ENCODE measurements around the gene PKP4. TPM values are rescaled to one million over a fixed set of nuclear protein-coding genes. Genes with fewer than 3 reads are reported as not detected.

PKP4 gene
- total RNA-seq, 1 experiment from 2014 or later, result 52.0 TPM

DNA sequence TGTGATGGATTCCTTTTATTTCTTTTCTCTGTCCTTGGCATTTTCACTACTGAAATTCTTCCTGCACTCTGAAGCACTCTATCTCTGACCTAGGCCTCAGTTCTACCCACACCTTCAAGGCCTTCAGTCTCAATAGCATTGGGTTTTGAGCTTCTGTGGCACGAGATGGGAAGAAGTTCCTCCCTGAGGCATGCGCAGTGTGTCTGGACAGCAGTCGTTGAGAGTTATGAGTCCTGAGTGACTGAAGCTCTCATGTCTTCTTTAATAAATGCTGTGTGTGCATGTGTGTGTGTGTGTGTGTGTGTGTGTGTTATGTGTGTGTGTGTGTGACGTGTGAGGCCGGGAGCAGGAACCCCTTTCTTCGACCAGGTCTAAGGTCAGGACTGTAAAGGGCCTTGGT, 242.6 kb downstream of the PKP4 start:
- Histone ChIP-seq H3K4me1 (ENCODE audit: insufficient read depth, low read length) (no peaks in the 10 kb centered on the region), H3K9me3 (ENCODE audit: control insufficient read depth, low read depth, low read length) (no peaks in the 10 kb centered on the region), H3K79me2 (ENCODE audit: insufficient read depth, low read length) (no peaks in the 10 kb centered on the region), H4K8ac (replicated peaks; ENCODE audit: insufficient read length, low read depth, low read length) (no peak overlapping the region), H3K56ac (ENCODE audit: insufficient read length, low read depth, low read length) (no peak overlapping the region), H3T11ph (ENCODE audit: low read length) (no peak overlapping the region), H3K23ac (ENCODE audit: insufficient read length, low read depth, low read length) (no peak overlapping the region), H4K91ac (ENCODE audit: insufficient read length, low read depth, low read length) (no peak overlapping the region), H3K27me3 (ENCODE audit: insufficient read depth, low read length) (no peaks in the 10 kb centered on the region), H3K23me2 (ENCODE audit: insufficient read length, low read depth, low read length, poor library complexity, severe bottlenecking) (no peaks in the 10 kb centered on the region), H3K18ac (ENCODE audit: insufficient read length, low read depth, low read length) (no peak overlapping the region), H3K14ac (ENCODE audit: insufficient read depth, low read length) (no peak overlapping the region), H4K5ac (ENCODE audit: insufficient read length, low read depth, low read length) (no peak overlapping the region), H3K79me1 (ENCODE audit: insufficient read depth, low read depth, low read length, poor library complexity, severe bottlenecking) (no peaks in the 10 kb centered on the region), H2AFZ (ENCODE audit: low read length) (no peak overlapping the region), H2AK5ac (ENCODE audit: insufficient read length, low read length) (no peak overlapping the region), H2BK12ac (ENCODE audit: insufficient read length, low read depth, low read length) (no peak overlapping the region), H4K20me1 (ENCODE audit: control insufficient read depth, insufficient read depth, insufficient read length) (no peaks in the 10 kb centered on the region), H2BK120ac (ENCODE audit: low read depth, low read length, poor library complexity, severe bottlenecking) (no peak overlapping the region), H2BK20ac (ENCODE audit: low read depth, low read length, poor library complexity, severe bottlenecking) (no peak overlapping the region), H2BK15ac (ENCODE audit: low read depth, low read length) (no peak overlapping the region), H3K9ac (ENCODE audit: extremely low read depth, insufficient read length, low read length) (no peak overlapping the region), H3K4ac (ENCODE audit: low read depth, low read length) (no peak overlapping the region), H3K27ac (ENCODE audit: insufficient read length, low read depth, low read length) (no peak overlapping the region), H2BK5ac (ENCODE audit: insufficient read length, low read length) (no peak overlapping the region), H3K4me2 (ENCODE audit: insufficient read depth, insufficient read length, low read length) (no peak overlapping the region)
- no CpG with 5 or more reads among the region's 6 CpGs for WGBS (ENCODE audit: extremely low coverage, insufficient read length, low lambda C conversion rate)
- Mint-ChIP-seq H3K27ac (no peak overlapping the region), H3K4me3 (no peak overlapping the region), H3K36me3 (ENCODE audit: insufficient read depth in 1 of 3, low read depth in 3 of 3) (peaks cover 0 to 8% (median 5%) of the 10 kb centered on the region in 3 experiments; a peak in 5 of 7 replicates), H3K9me3 (peaks cover 14 to 16% of the 10 kb centered on the region in 2 experiments), H3K27me3 (ENCODE audit: low read depth) (no peaks in the 10 kb centered on the region; the same call in none of the 2 replicates), H3K4me1 (peaks cover 7% of the 10 kb centered on the region in 2 experiments)
- no peak for TF ChIP-seq CTCF (conservative IDR thresholded peaks at IDR 0.05)
- DNase-seq, result no peak
